ENCODE results near the gene GALK2. TPM values are rescaled to one million over a fixed set of nuclear protein-coding genes. Genes with fewer than 3 reads are reported as not detected.

Gene GALK2
- total and polyA plus RNA-seq, 2 of the 8 experiments (the other 6 are each of a cell fraction or from before 2014, with no cell fraction given), result 8.7 to 16.1 TPM

DNA sequence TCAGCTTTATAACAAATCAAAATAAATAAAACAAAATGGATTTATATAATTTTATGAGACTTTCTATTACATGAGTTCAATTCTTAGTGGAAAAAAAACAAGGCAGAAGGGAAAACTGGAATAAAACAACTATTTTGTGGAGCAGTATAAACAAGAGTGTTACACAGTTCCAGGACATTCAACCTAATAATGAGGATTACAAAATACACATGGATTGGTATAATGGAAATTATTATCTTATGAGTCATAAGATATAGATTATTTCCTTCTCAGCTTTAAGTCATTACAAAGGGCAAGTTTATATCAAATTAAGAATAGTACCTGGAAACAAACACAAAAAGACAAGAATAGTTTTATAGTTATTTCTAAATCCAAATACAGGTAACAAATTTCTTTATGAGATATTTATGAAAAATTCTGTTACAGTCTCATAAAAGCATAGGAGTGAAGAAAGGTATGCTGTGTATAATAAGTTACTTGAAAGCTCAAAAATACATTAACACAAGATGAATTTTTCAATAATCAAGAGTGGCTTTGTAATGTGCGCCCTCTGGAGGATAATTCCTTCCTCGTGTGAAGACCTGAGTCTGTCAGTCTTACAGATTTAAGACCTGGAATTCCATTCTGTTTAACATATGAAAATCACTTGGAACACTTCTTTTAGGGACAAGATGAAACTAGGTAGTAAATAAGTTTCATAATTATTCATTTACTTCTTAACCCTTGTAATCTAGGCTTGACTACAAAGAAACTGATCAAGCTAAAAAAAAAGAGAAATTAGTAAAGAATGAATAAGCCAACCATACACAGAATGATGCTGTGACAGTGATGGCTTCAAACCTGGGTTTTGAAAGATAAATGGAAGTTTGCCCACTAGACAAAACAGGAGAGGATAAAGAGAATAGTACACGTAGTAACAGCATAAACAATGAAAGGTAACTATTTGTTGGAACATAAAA is 24.1 kb upstream of the GALK2 start (continued):
- TF ChIP-seq, protein P1, sequence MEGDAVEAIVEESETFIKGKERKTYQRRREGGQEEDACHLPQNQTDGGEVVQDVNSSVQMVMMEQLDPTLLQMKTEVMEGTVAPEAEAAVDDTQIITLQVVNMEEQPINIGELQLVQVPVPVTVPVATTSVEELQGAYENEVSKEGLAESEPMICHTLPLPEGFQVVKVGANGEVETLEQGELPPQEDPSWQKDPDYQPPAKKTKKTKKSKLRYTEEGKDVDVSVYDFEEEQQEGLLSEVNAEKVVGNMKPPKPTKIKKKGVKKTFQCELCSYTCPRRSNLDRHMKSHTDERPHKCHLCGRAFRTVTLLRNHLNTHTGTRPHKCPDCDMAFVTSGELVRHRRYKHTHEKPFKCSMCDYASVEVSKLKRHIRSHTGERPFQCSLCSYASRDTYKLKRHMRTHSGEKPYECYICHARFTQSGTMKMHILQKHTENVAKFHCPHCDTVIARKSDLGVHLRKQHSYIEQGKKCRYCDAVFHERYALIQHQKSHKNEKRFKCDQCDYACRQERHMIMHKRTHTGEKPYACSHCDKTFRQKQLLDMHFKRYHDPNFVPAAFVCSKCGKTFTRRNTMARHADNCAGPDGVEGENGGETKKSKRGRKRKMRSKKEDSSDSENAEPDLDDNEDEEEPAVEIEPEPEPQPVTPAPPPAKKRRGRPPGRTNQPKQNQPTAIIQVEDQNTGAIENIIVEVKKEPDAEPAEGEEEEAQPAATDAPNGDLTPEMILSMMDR (IDR thresholded peaks at IDR 0.05; ENCODE audit: control extremely low read depth in 1 of 3, insufficient read depth in 1 of 3, low read depth in 1 of 3, low read length in 3 of 3), result peak in 2 of 3 experiments; percentile 45 to 67; a peak in 2 of 4 replicates
- no peak for TF ChIP-seq CBX5 (IDR thresholded peaks at IDR 0.05; ENCODE audit: low read depth, low read length)

Data from H1 (cell line).